ENCODE measurements around the gene ICAM4. TPM values are rescaled to one million over a fixed set of nuclear protein-coding genes. Genes with fewer than 3 reads are reported as not detected.

Gene ICAM4
- total and polyA plus RNA-seq, 2 donors (not counting 3 experiments of a cell fraction or from before 2014, with no cell fraction given), result 0.44 to 0.49 TPM

DNA sequence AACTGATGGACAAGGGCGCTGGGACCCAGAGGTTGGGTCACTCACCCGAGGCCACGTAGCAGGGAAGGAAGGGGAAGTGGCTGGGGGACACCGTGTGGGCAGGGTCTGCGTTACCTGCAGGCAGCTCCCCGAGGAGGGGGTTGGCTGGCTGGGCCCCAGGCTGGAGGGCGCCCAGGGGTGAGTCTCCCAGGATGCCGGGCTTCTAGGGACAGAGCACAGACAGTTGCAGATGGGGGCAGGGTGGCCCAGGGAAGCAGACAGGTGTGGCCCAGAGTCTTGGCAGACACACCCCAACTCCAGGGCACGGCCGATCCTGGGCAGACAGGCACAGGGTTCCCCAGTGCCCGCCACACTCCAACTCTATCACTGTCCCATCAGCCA, 34.7 kb downstream of the ICAM4 start:
- Histone ChIP-seq H4K20me1 (replicated peaks; ENCODE audit: control insufficient read depth, extremely low read depth, insufficient read depth, low read length) (no peaks in the 10 kb centered on the region), H3K9ac (replicated peaks; ENCODE audit: extremely low read depth, insufficient read depth, low read length) (no peak overlapping the region), H3K4me1 (ENCODE audit: control insufficient read depth, extremely low read depth, insufficient read depth, low read length) (no peaks in the 10 kb centered on the region), H3K9me3 (replicated peaks; ENCODE audit: control insufficient read depth, insufficient read depth, low read length) (no peaks in the 10 kb centered on the region), H3K79me2 (ENCODE audit: control insufficient read depth, insufficient read depth, low read length) (no peaks in the 10 kb centered on the region), H3K27ac (ENCODE audit: insufficient read depth, low read depth, low read length) (no peak overlapping the region), H3K9me1 (replicated peaks; ENCODE audit: control insufficient read depth, extremely low read depth, insufficient read depth, low read length) (no peaks in the 10 kb centered on the region), H3K4me3 (replicated peaks in 1 of 3; ENCODE audit: insufficient read depth in 1 of 3, low read depth in 1 of 3, low read length in 3 of 3) (no peak overlapping the region), H3K4me2 (ENCODE audit: insufficient read depth, low read length) (no peak overlapping the region), H3K36me3 (ENCODE audit: control insufficient read depth in 2 of 2, extremely low read depth in 1 of 2, insufficient read depth in 2 of 2, low read length in 2 of 2) (peaks cover 9 to 48% of the 10 kb centered on the region in 2 experiments), H2AFZ (ENCODE audit: low read depth, low read length) (no peak overlapping the region), H3K27me3 (ENCODE audit: control insufficient read depth in 2 of 2, insufficient read depth in 2 of 2, low read length in 2 of 2) (no peaks in the 10 kb centered on the region)
- intact Hi-C loops (cut with micrococcal nuclease), result no loop called here
- TF ChIP-seq, protein P1, sequence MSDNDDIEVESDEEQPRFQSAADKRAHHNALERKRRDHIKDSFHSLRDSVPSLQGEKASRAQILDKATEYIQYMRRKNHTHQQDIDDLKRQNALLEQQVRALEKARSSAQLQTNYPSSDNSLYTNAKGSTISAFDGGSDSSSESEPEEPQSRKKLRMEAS (IDR thresholded peaks at IDR 0.05; ENCODE audit: insufficient read depth, insufficient read length), result no peak
- no peak for TF ChIP-seq GATA2 (IDR thresholded peaks at IDR 0.05; ENCODE audit: insufficient read depth, insufficient read length, low read depth, low read length)
- no peak for TF ChIP-seq EZH2 (IDR thresholded peaks at IDR 0.05; ENCODE audit: borderline replicate concordance, low read depth, low read length, severe bottlenecking)
- TF ChIP-seq POLR2A (IDR thresholded peaks at IDR 0.05; ENCODE audit: low read depth, low read length), result no peak
- DNase-seq (ENCODE audit: low read depth, low spot score), result no peak
- dilution Hi-C loops (cut with MboI; ENCODE audit: extremely low pct_ligation_motif_present, low sequenced_read_pairs), result no loop called here
- no TSS peak for BruUV-seq (replicated peaks)
- ChIA-PET POLR2A (no interaction called here), CTCF (interaction anchor here (1.9 kb wide), 1 partner anchor 52 kb away, joined by 5 read pairs; no protein-coding TSS in a partner anchor)
- FAIRE-seq, result no peak

DNA sequence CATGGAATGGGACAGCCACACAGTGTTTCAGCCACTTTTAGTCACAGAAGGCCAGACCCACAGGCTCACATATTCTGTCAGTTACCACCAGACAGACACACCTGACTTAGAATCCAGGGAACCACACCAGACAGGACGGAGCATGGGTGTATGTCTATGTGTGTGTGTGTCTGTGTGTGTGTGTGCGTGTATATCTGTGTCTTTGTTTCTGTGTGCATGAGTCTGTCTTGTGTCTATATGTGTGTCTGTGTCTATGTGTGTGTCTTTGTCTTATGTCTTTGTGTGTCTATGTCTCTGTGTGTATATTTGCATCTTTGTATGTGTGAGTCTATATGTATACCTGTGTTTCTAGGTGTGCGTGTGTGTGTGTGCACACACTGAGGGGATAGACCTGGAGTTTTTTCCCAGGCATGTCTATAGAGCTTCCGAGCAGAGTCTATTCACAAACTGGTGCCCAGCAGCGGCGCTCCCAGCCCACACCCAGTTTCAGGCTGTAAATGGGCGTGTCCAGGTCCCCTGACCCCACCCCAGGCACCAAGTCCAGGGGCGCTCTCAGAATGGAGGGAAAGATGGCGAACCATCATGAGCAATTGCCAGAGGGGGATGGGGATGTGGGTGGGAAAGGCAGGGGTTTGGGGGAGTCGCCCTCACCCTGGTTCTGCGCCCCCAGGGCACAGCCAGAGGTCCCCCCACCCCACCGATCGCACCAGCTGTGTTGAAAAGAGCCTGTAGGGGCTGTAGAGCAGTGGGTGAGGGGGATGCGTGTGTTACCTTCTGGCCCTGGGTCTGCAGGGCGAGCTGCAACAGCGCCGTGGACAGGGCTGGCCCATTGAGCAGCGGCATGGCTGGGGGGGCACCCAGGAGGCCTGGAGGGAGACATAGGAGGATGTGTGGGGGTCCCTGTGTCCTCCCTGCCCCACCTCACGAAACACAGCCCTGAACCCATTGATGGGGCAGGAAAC, 35.4 kb downstream of the ICAM4 start:
- H3K4me2 ChIP-seq (ENCODE audit: insufficient read depth, low read length), result no peak overlapping the region
- dilution Hi-C loops (cut with MboI; ENCODE audit: extremely low pct_ligation_motif_present, low sequenced_read_pairs) (no loop called here), intact Hi-C loops (cut with micrococcal nuclease) (no loop called here)
- FAIRE-seq (no peak), DNase-seq (ENCODE audit: low read depth, low spot score) (no peak)
- no peak overlapping the region for H3K9ac ChIP-seq (replicated peaks; ENCODE audit: extremely low read depth, insufficient read depth, low read length)
- H3K27ac ChIP-seq (ENCODE audit: insufficient read depth, low read depth, low read length), result no peak overlapping the region
- no peaks in the 10 kb centered on the region for H4K20me1 ChIP-seq (replicated peaks; ENCODE audit: control insufficient read depth, extremely low read depth, insufficient read depth, low read length)
- no peaks in the 10 kb centered on the region for H3K27me3 ChIP-seq (ENCODE audit: control insufficient read depth in 2 of 2, insufficient read depth in 2 of 2, low read length in 2 of 2)
- H3K4me3 ChIP-seq (replicated peaks in 1 of 3; ENCODE audit: insufficient read depth in 1 of 3, low read depth in 1 of 3, low read length in 3 of 3), result no peak overlapping the region
- no TSS peak for BruUV-seq (replicated peaks)
- H3K9me1 ChIP-seq (replicated peaks; ENCODE audit: control insufficient read depth, extremely low read depth, insufficient read depth, low read length), result no peaks in the 10 kb centered on the region
- no peaks in the 10 kb centered on the region for H3K79me2 ChIP-seq (ENCODE audit: control insufficient read depth, insufficient read depth, low read length)
- TF ChIP-seq POLR2A (IDR thresholded peaks at IDR 0.05; ENCODE audit: low read depth, low read length) (no peak), POLR2AphosphoS5 (IDR thresholded peaks at IDR 0.05; ENCODE audit: insufficient read depth, low read depth, low read length) (peak; percentile 6)
- ChIA-PET CTCF (no interaction called here), POLR2A (interaction anchor here (1.7 kb wide), 1 partner anchor 11 kb away, joined by 4 read pairs; the partner anchor contains the start of gene RAVER1)
- no peak overlapping the region for H2AFZ ChIP-seq (ENCODE audit: low read depth, low read length)
- no peaks in the 10 kb centered on the region for H3K4me1 ChIP-seq (ENCODE audit: control insufficient read depth, extremely low read depth, insufficient read depth, low read length)
- peaks cover 9 to 51% of the 10 kb centered on the region in 2 experiments for H3K36me3 ChIP-seq (ENCODE audit: control insufficient read depth in 2 of 2, extremely low read depth in 1 of 2, insufficient read depth in 2 of 2, low read length in 2 of 2)
- H3K9me3 ChIP-seq (replicated peaks; ENCODE audit: control insufficient read depth, insufficient read depth, low read length), result no peaks in the 10 kb centered on the region
